GM19467 (cell line): ENCODE results near the gene PARD3.
"Not testable (repeated sequence)": the region's sequence is repeated elsewhere in the genome, so short reads cannot be mapped to it uniquely, and the experiment has no call there.

Source experiments
- ATAC-seq: cut with Tn5 transposase; IDR thresholded peaks from one replicate; pipeline ENCODE4 v1.9.1; 2021; ENCODE audit warnings: mild to moderate bottlenecking, moderate library complexity; ENCODE audit not compliant: unreplicated experiment

PARD3 gene

GRCh38 chr10:34408956-34409355 is 406.1 kb downstream of the PARD3 start:
- no peak for ATAC-seq

- ATAC-seq, result no peak
These were observed 406.7 kb downstream of the PARD3 start for GRCh38 chr10:34408381-34408780.

- no peak for ATAC-seq
These were observed 407.7 kb downstream of the PARD3 start for GRCh38 chr10:34407324-34407805.

- ATAC-seq, result no peak
These were observed 408.4 kb downstream of the PARD3 start for GRCh38 chr10:34406463-34407323.

DNA sequence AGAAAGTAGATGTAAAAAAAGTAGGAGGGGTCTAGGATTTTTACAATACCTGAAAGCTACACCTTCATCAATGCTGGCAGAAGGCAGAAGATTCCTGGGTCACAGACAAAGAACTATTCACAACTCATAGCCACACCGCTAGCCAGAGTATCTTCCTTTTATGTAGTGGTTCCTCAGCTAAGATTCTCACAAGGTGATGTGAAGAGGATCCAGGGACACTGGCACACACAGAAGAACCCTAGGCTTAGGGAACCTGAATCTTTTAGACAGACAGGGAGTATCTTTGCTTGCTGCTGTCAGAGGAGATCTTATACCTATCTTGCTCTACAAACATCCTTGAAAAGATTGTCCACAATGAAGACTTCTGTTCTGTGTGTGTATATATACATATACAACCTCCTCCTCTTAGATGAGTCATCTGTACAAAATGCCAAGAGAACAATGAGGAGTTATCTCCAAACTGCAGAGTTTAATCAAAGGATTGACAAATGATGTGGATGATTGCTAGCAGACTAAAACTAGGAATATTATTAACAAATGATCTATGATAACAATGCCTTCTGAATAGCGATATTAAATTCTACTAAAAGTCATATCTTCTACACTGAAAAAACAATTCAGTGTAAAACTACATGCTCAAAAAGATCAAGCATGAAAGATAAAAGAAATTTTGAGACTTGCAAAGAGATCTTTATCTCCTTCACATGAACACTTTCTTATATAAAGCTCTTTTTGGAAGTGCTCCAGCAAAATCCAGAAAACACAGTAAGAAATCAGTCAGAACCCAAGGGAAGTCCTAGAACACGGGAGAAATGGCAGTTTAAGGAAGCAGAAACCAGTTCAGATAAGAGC is 409.3 kb downstream of the PARD3 start:
- ATAC-seq, result no peak

DNA sequence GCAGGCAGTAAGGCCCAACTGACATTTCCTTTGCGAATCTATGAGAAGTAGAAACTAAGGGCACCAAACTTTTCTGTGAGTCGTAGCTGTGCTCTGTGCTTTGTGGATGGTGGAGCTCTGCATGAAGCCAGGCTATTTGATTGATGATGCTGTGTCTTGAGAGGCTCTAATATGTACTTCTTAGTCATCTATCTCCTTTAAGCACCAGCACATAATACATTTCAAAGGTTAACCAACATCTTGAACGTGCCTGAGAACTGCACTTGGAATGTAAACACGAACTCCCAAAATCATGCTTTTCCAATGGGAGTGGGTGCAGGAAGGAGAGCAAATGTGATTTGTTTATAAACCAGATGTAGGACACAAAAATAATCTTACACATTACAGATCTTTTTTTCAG is 411.6 kb downstream of the PARD3 start:
- no peak for ATAC-seq

GRCh38 chr10:34400075-34400474 is 415.0 kb downstream of the PARD3 start:
- ATAC-seq, result no peak

GRCh38 chr10:34399013-34399412 is 416.1 kb downstream of the PARD3 start:
- no peak for ATAC-seq

DNA sequence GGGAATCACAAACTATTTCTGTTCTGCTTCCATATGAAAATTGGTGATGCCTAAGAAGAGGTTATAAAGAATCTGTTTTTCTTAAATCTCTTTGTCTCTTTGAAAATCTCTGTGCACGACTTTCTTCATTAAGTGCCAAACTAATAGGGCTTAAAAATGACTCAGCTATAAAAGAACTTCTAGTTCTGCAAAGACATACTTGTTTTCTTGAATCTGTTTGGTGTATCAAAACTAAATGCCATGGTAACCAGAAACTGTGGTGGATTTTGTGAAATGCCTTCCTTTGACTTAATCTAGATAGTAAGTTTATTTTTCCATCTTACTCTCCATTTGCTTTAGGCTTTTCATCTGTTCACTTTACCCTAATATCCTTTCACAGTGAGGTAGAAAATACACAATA is 417.8 kb downstream of the PARD3 start:
- ATAC-seq, result no peak

DNA sequence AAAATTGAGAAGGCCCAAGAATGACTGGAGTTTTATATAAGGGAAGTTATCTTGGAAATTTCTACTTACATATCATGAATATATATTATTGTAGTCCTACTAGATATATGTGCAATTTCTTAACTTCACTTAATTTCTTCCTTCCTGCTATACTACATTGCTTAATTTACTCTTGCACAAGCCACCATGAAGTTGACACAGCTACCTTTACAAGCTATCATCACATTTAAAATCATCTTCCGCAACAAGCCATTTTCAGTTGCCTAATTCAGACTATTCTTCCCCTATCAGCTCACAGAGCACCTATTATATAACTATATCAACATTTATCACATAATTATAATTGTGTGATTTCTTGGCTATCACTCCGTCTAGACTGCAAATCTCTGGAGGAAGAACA is 418.4 kb downstream of the PARD3 start:
- no peak for ATAC-seq

- ATAC-seq, result no peak
These were observed 422.4 kb downstream of the PARD3 start for GRCh38 chr10:34392641-34393170.

GRCh38 chr10:34391168-34391567 is 423.9 kb downstream of the PARD3 start:
- ATAC-seq, result not testable (repeated sequence)

GRCh38 chr10:34389801-34390200 is 425.3 kb downstream of the PARD3 start:
- no peak for ATAC-seq

DNA sequence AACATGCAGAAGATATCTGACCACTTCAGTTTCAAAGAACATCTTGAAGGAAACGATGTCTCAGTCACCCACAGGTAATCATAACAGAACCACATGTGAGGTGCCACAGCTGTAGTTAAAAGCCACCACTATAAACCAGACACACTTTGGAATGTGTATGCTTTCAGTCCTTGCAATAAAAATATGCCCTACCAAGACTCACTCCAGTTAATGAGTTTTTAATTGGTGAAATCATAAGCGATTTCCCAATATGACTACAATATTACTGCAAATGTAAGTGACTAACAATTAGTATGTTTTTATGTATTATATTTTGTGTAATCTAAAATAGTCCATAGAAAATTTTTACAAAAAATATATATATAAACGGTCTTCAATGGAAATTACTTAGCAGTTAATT is 428.2 kb downstream of the PARD3 start:
- no peak for ATAC-seq

DNA sequence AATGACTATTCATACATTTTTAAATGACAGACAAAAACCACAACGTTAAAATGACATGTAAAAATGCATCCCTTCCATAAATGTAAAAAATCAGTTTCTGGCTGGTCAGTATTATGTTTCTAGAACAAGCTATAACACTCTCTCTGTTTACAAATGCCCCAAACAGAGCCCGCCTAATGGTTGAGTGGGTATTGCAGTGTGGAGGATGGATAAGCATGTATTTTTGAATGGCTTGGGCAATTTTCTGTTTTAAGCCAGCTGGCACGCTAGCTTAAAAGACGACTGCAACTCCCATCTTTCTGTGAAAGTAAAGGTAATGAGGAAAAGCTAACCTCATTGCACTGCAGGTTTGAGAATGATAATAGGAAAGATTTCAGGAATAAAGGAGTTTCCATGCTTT is 430.7 kb downstream of the PARD3 start:
- ATAC-seq, result no peak

GRCh38 chr10:34382626-34383025 is 432.5 kb downstream of the PARD3 start:
- no peak for ATAC-seq

GRCh38 chr10:34380856-34381255 is 434.2 kb downstream of the PARD3 start:
- ATAC-seq, result no peak

DNA sequence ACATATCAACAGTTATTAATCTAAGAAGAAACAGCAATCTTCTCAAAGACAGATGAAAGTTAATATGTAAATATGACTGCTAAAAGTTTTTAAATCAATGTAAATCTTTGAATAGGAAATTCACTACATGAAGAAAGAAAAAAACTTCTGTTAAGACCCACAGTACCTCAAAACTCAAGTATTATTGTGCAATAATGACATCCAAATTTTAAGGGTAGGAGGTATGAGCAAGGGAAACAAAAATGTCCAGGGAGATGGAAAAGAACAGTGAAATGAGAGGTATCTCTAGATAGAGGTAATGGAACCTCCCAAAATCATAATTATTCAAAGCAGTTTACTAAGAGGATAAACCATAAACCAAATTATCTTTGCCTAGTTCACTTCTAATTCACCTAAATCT is 436.8 kb downstream of the PARD3 start:
- no peak for ATAC-seq

- ATAC-seq, result no peak
These were observed 437.3 kb downstream of the PARD3 start for GRCh38 chr10:34377833-34378232.

DNA sequence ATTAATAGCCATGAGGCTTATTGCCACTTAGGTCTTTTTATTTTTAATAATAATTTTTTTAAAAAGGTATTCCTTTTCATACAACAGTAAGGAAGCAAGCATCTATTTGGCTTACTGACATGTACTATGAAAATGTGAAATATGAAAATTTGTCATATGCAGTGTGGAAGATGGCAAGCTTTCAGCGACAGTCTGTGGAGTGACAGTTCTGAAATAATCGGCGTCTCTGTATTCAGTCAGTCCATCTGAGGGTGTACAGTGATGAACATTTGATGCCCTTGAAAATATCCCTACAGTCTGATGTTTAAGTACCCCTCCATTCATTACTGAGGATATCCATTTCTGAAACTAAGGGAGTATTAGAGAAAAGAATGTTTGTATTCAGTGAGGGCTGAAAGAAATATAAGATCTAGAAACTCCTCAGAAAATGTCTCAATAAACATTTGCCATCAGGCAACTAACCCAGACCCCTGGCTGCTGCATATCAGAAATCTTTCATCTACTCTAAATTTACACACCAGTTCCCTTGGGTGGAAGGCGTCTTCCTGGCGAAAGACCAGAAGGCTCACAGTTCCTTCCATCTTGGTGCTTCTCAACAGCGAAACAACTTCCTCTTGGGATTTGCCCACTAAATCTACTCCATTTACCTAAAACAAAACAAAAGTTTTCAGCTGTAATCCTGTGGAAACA is 440.6 kb downstream of the PARD3 start:
- no peak for ATAC-seq

GRCh38 chr10:34373211-34373610 is 441.9 kb downstream of the PARD3 start:
- no peak for ATAC-seq
